ENCODE data around the gene PDE4D. TPM values are rescaled to one million over a fixed set of nuclear protein-coding genes. Genes with fewer than 3 reads are reported as not detected.

The PDE4D gene
- total RNA-seq, 1 donor from 2014 or later = 14.2 TPM

- no peak overlapping the region for H3K4me3 ChIP-seq (ENCODE audit: insufficient read depth, low read depth, low read length)
- no peak overlapping the region for H3K27ac ChIP-seq (ENCODE audit: low read depth, low read length)
- no peak overlapping the region for H3K9ac ChIP-seq (ENCODE audit: low read length)
- TF ChIP-seq EZH2 (IDR thresholded peaks at IDR 0.05; ENCODE audit: insufficient read depth, low read length) = no peak
- TF ChIP-seq CTCF (IDR thresholded peaks at IDR 0.05; ENCODE audit: insufficient read depth, low read depth, low read length) = no peak
- Mint-ChIP-seq H3K4me1 (ENCODE audit: low read depth, unreplicated experiment) (peaks cover 23% of the 10 kb centered on the region), H3K27ac (ENCODE audit: unreplicated experiment) (no peak overlapping the region), H3K36me3 (ENCODE audit: low read depth, unreplicated experiment) (no peaks in the 10 kb centered on the region), H3K4me3 (ENCODE audit: unreplicated experiment) (no peak overlapping the region), H3K27me3 (ENCODE audit: low read depth, unreplicated experiment) (no peaks in the 10 kb centered on the region), H3K9me3 (ENCODE audit: unreplicated experiment) (no peaks in the 10 kb centered on the region)
- no peaks in the 10 kb centered on the region for H3K9me3 ChIP-seq (ENCODE audit: insufficient read depth, low read depth, low read length)
- H3K36me3 ChIP-seq (ENCODE audit: insufficient read depth, low read length) = no peaks in the 10 kb centered on the region
- H4K20me1 ChIP-seq (ENCODE audit: insufficient read depth, low read length) = no peaks in the 10 kb centered on the region
- DNase-seq (ENCODE audit: low read depth) (peak; percentile 49), FAIRE-seq (peak; percentile 9)
- no peak overlapping the region for H3K4me2 ChIP-seq (ENCODE audit: low read length)
- H3K79me2 ChIP-seq (ENCODE audit: insufficient read depth, low read length) = no peaks in the 10 kb centered on the region
- H3K4me1 ChIP-seq (ENCODE audit: insufficient read depth, low read length) = peaks cover 5% of the 10 kb centered on the region
- no peak overlapping the region for H2AFZ ChIP-seq (ENCODE audit: low read depth, low read length)
- H3K27me3 ChIP-seq (ENCODE audit: insufficient read depth, low read length) = no peaks in the 10 kb centered on the region
Observed at GRCh38 chr5:59609501-59610265, 283.8 kb downstream of the PDE4D start.

GRCh38 chr5:59608745-59609144 is 284.8 kb downstream of the PDE4D start:
- Mint-ChIP-seq H3K4me3 (ENCODE audit: unreplicated experiment) (no peak overlapping the region), H3K4me1 (ENCODE audit: low read depth, unreplicated experiment) (peaks cover 23% of the 10 kb centered on the region), H3K9me3 (ENCODE audit: unreplicated experiment) (no peaks in the 10 kb centered on the region), H3K36me3 (ENCODE audit: low read depth, unreplicated experiment) (no peaks in the 10 kb centered on the region), H3K27ac (ENCODE audit: unreplicated experiment) (no peak overlapping the region), H3K27me3 (ENCODE audit: low read depth, unreplicated experiment) (no peaks in the 10 kb centered on the region)
- FAIRE-seq (no peak), DNase-seq (ENCODE audit: low read depth) (peak; percentile 60)
- H4K20me1 ChIP-seq (ENCODE audit: insufficient read depth, low read length) = no peaks in the 10 kb centered on the region
- no peaks in the 10 kb centered on the region for H3K36me3 ChIP-seq (ENCODE audit: insufficient read depth, low read length)
- peaks cover 5% of the 10 kb centered on the region for H3K4me1 ChIP-seq (ENCODE audit: insufficient read depth, low read length)
- H3K9ac ChIP-seq (ENCODE audit: low read length) = no peak overlapping the region
- no peak overlapping the region for H2AFZ ChIP-seq (ENCODE audit: low read depth, low read length)
- peak overlapping the region; percentile 16 for H3K4me2 ChIP-seq (ENCODE audit: low read length)
- no peaks in the 10 kb centered on the region for H3K27me3 ChIP-seq (ENCODE audit: insufficient read depth, low read length)
- TF ChIP-seq EZH2 (IDR thresholded peaks at IDR 0.05; ENCODE audit: insufficient read depth, low read length) (no peak), CTCF (IDR thresholded peaks at IDR 0.05; ENCODE audit: insufficient read depth, low read depth, low read length) (no peak)
- no peak overlapping the region for H3K4me3 ChIP-seq (ENCODE audit: insufficient read depth, low read depth, low read length)
- no peaks in the 10 kb centered on the region for H3K9me3 ChIP-seq (ENCODE audit: insufficient read depth, low read depth, low read length)
- H3K79me2 ChIP-seq (ENCODE audit: insufficient read depth, low read length) = no peaks in the 10 kb centered on the region
- no peak overlapping the region for H3K27ac ChIP-seq (ENCODE audit: low read depth, low read length)

- no peak overlapping the region for H3K27ac Mint-ChIP-seq (ENCODE audit: unreplicated experiment)
Observed at GRCh38 chr5:59607138-59607765, 286.3 kb downstream of the PDE4D start.

More at GRCh38 chr5:59607138-59607765, 286.3 kb downstream of the PDE4D start:
- Mint-ChIP-seq H3K27me3 (ENCODE audit: low read depth, unreplicated experiment) (no peaks in the 10 kb centered on the region), H3K4me3 (ENCODE audit: unreplicated experiment) (no peak overlapping the region), H3K4me1 (ENCODE audit: low read depth, unreplicated experiment) (peaks cover 23% of the 10 kb centered on the region), H3K9me3 (ENCODE audit: unreplicated experiment) (no peaks in the 10 kb centered on the region), H3K36me3 (ENCODE audit: low read depth, unreplicated experiment) (no peaks in the 10 kb centered on the region)
- H3K4me3 ChIP-seq (ENCODE audit: insufficient read depth, low read depth, low read length) = no peak overlapping the region
- no peaks in the 10 kb centered on the region for H3K27me3 ChIP-seq (ENCODE audit: insufficient read depth, low read length)
- FAIRE-seq (no peak), DNase-seq (ENCODE audit: low read depth) (no peak)
- H3K4me1 ChIP-seq (ENCODE audit: insufficient read depth, low read length) = peaks cover 5% of the 10 kb centered on the region
- no peaks in the 10 kb centered on the region for H4K20me1 ChIP-seq (ENCODE audit: insufficient read depth, low read length)
- no peak overlapping the region for H3K27ac ChIP-seq (ENCODE audit: low read depth, low read length)
- H3K9ac ChIP-seq (ENCODE audit: low read length) = no peak overlapping the region
- no peaks in the 10 kb centered on the region for H3K36me3 ChIP-seq (ENCODE audit: insufficient read depth, low read length)
- H2AFZ ChIP-seq (ENCODE audit: low read depth, low read length) = no peak overlapping the region
- no peaks in the 10 kb centered on the region for H3K9me3 ChIP-seq (ENCODE audit: insufficient read depth, low read depth, low read length)
- peak overlapping the region; percentile 61 for H3K4me2 ChIP-seq (ENCODE audit: low read length)
- H3K79me2 ChIP-seq (ENCODE audit: insufficient read depth, low read length) = no peaks in the 10 kb centered on the region
- TF ChIP-seq CTCF (IDR thresholded peaks at IDR 0.05; ENCODE audit: insufficient read depth, low read depth, low read length) (no peak), EZH2 (IDR thresholded peaks at IDR 0.05; ENCODE audit: insufficient read depth, low read length) (no peak)

All from astrocyte (in vitro differentiated cells and primary cell).